ENCODE results near the gene BTF3L4. TPM values are rescaled to one million over a fixed set of nuclear protein-coding genes. Genes with fewer than 3 reads are reported as not detected.

BTF3L4 gene
- total and polyA plus RNA-seq, 7 donors: 34.2 to 70.1 (median 57.6) TPM

DNA sequence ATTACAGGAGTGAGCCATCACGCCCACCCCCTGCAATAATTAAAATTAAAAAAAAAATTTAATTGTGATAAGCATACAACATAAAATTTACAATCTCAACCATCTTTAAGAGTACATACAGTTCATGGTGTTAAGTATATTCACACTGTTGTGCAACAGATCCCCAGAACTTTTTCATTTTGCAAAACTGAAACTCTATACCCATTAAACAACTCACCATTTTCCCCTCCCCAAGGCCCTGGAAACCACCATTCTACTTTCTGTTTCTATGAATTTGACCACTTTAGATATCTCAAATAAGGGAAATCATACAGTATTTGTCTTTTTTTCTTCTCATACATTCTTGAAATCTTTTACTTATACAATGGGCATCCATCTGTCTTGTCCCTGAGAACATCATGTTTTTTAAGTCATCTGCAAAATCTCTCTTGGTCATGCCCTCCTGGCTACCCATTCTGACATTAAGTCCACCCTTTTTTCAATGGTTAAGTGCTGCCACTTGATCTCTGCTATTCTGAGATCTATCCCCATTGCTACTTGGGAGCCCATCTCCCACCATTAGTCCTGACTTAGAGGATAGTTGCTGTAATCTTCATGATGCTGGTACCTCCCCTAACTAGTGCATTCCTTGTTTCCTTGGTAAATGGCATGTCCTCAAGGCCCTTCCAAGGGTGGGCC is 46.4 kb downstream of the BTF3L4 start:
- no peaks in the 10 kb centered on the region for H3K36me3 ChIP-seq (ENCODE audit: insufficient read depth in 1 of 2, low read depth in 1 of 2)
- ATAC-seq (no peak), DNase-seq (no peak)
- H3K27me3 ChIP-seq (ENCODE audit: insufficient read depth in 3 of 3, low read length in 2 of 3): no peaks in the 10 kb centered on the region
- WGBS, 3 donors: 94 to 100% (median 95%) methylated on average over 1 of the region's 1 CpG
- TF ChIP-seq, protein P1, sequence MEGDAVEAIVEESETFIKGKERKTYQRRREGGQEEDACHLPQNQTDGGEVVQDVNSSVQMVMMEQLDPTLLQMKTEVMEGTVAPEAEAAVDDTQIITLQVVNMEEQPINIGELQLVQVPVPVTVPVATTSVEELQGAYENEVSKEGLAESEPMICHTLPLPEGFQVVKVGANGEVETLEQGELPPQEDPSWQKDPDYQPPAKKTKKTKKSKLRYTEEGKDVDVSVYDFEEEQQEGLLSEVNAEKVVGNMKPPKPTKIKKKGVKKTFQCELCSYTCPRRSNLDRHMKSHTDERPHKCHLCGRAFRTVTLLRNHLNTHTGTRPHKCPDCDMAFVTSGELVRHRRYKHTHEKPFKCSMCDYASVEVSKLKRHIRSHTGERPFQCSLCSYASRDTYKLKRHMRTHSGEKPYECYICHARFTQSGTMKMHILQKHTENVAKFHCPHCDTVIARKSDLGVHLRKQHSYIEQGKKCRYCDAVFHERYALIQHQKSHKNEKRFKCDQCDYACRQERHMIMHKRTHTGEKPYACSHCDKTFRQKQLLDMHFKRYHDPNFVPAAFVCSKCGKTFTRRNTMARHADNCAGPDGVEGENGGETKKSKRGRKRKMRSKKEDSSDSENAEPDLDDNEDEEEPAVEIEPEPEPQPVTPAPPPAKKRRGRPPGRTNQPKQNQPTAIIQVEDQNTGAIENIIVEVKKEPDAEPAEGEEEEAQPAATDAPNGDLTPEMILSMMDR (IDR thresholded peaks at IDR 0.05): no peak
- H3K9me3 ChIP-seq: no peaks in the 10 kb centered on the region
- no peak overlapping the region for H3K27ac ChIP-seq
- H3K4me1 ChIP-seq: no peaks in the 10 kb centered on the region
- intact Hi-C loops (cut with DNase I): no loop called here
- no peak overlapping the region for H3K4me3 ChIP-seq

DNA sequence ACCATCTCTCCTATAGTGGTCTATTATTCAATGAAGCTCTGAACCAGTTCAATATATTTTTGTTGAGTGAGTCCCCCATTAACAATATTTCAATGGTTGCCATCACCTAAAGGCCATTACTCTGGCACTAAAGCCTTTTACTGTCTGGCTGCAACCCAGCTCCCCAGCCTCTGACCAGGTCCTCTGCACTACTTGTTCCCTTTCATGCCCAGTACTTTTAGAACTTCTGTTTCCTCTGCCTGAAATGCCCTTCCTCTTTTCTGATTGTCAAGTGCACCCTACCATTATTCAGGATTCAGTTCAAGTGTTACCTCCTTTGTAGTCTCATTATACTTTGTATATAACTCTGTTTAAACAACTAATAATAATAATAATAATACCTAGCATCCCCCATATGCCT is 55.4 kb downstream of the BTF3L4 start:
- no peak overlapping the region for H3K27ac ChIP-seq
- no peak overlapping the region for H3K4me3 ChIP-seq
- DNase-seq (no peak), ATAC-seq (no peak)
- H3K27me3 ChIP-seq (ENCODE audit: insufficient read depth in 3 of 3, low read length in 2 of 3): no peaks in the 10 kb centered on the region
- no peaks in the 10 kb centered on the region for H3K36me3 ChIP-seq (ENCODE audit: insufficient read depth in 1 of 2, low read depth in 1 of 2)
- H3K4me1 ChIP-seq: no peaks in the 10 kb centered on the region
- H3K9me3 ChIP-seq: no peaks in the 10 kb centered on the region
- intact Hi-C loops (cut with DNase I): no loop called here
- TF ChIP-seq, protein P1 (IDR thresholded peaks at IDR 0.05): no peak

DNA sequence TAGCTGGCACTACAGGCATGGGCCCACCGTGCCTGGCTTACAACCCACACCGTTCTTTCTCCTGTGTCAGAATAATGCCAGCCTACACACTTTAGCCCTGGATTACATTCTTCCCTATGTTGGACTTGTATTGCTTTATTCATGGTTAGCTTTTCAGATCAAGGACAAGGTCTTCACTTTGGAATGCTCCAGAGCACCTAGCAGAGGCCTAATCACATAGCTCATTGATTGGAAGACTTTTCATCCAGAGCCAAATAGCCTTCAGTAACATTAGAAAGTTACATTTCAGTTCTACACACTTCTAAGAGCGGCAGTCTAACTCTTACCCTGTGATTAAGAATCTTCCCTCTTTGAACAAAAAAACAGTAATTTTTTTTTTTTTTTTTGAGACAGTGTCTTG is 56.4 kb downstream of the BTF3L4 start:
- Histone ChIP-seq H3K9me3 (no peaks in the 10 kb centered on the region), H3K4me3 (no peak overlapping the region), H3K27me3 (ENCODE audit: insufficient read depth in 3 of 3, low read length in 2 of 3) (no peaks in the 10 kb centered on the region), H3K4me1 (no peaks in the 10 kb centered on the region), H3K36me3 (ENCODE audit: insufficient read depth in 1 of 2, low read depth in 1 of 2) (no peaks in the 10 kb centered on the region), H3K27ac (no peak overlapping the region)
- DNase-seq (no peak), ATAC-seq (no peak)
- intact Hi-C loops (cut with DNase I): no loop called here
- TF ChIP-seq, protein P1 (IDR thresholded peaks at IDR 0.05): no peak
- 86 to 92% (median 90%) methylated on average over 3 of the region's 3 CpGs for WGBS, 3 donors

DNA sequence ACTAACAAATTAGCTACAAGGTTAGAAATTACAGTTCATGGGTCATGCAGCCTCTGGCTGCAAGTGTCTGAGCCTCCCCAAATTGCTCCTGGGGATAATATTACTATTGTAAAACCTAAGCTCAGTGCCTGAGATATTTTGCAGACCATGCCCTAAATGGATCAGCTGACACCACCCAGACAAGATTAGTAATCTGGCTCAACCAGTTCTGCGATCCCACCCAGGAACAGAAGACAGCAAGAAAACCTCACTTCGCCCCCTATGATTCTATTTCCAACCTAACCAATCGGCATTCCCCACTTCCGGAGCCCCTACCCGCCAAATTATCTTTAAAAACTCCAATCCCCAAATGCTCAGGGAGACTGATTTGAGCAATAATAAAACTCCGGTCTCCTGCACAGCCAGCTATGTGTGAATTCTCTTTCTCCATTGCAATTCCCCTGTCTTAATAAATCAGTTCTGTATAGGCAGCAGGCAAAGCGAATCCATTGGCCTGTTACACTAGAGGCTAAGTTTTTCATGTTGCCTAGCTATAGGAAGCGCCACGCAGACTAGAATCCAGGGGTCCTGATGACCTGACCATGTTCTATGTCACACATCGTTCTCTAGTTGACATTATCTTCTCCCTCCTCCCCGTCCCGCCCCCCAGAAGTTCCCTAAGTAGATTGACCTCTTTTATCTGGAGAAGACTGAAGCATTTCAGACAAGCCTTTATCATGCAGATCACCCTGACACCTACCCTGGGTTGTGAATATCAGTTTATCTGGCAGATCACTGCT is 63.4 kb downstream of the BTF3L4 start:
- no peaks in the 10 kb centered on the region for H3K9me3 ChIP-seq
- no peak for DNase-seq
- H3K27me3 ChIP-seq (ENCODE audit: insufficient read depth in 3 of 3, low read length in 2 of 3): no peaks in the 10 kb centered on the region
- H3K27ac ChIP-seq: no peak overlapping the region
- ATAC-seq: no peak
- WGBS, 3 donors: 61 to 68% (median 68%) methylated on average over 12 of the region's 12 CpGs
- intact Hi-C loops (cut with DNase I): no loop called here
- no peaks in the 10 kb centered on the region for H3K4me1 ChIP-seq
- H3K4me3 ChIP-seq: no peak overlapping the region
- H3K36me3 ChIP-seq (ENCODE audit: insufficient read depth in 1 of 2, low read depth in 1 of 2): no peaks in the 10 kb centered on the region
- TF ChIP-seq, protein P1 (IDR thresholded peaks at IDR 0.05): no peak

Measured in psoas muscle (tissue), 8 donors.